SK-N-MC (cell line): ENCODE data around the gene ADAM33.

ENCODE experiments used
- EZH2 ChIP-seq: fragments of 200-600 bp; sonication (generic); IDR thresholded peaks from one replicate; pipeline ENCODE4 v1.6.1; 2017; ENCODE audit warnings: antibody characterized with exemption
- POLR2AphosphoS5 ChIP-seq: IDR thresholded peaks from 2 replicates; pipeline ENCODE4 v1.6.1; 2012; ENCODE audit warnings: mild to moderate bottlenecking, low read depth, low read length, borderline replicate concordance

GRCh38 chr20:3714092-3714491 lies 32.3 kb upstream of the ADAM33 start:
- TF ChIP-seq EZH2: no peak
- TF ChIP-seq POLR2AphosphoS5: no peak
